Ovary (tissue), 3 donors: ENCODE results near the gene WFDC12.

Experiments
- CTCF ChIP-seq, 3 donors: fragments of 450-650 bp in 2 of 3; fragments of 200-600 bp in 1 of 3; IDR thresholded peaks; one replicate each; pipeline versions ENCODE4 v1.5.1 to v1.8.0; 2016 to 2022; ENCODE audit warnings: antibody characterized with exemption in 3 of 3, mild to moderate bottlenecking in 1 of 3
- EP300 ChIP-seq: sonication (generic); formaldehyde crosslinking; IDR thresholded peaks from one replicate; pipeline ENCODE4 v1.6.1; 2017; ENCODE audit warnings: antibody characterized with exemption
- POLR2A ChIP-seq: fragments of 450-650 bp; IDR thresholded peaks from one replicate; pipeline ENCODE4 v1.6.1; 2017; ENCODE audit warnings: antibody characterized with exemption, mild to moderate bottlenecking, moderate library complexity
- donor health status: DM: no; HTN: no; CAD: no.

- no peak for TF ChIP-seq EP300
- TF ChIP-seq CTCF (IDR thresholded peaks at IDR 0.05), result no peak
- no peak for TF ChIP-seq POLR2A
These were observed 14.6 kb downstream of the WFDC12 start for GRCh38 chr20:45109634-45110033.
